Transverse colon (tissue), 4 donors: ENCODE data around the gene RABGEF1.

Source experiments
- CTCF ChIP-seq, 5 experiments: fragments of 200-600 bp in 3 of 5; fragments of 450-650 bp in 2 of 5; sonication (generic) in 3 of 5; IDR thresholded peaks; 1 replicate in 2 of 5; 2 replicates in 3 of 5; pipeline ENCODE4 v1.5.1; 2016 to 2017; ENCODE audit warnings: antibody characterized with exemption in 5 of 5, inconsistent platforms in 3 of 5, mild to moderate bottlenecking in 2 of 5, moderate library complexity in 1 of 5
- EP300 ChIP-seq: sonication (generic); formaldehyde crosslinking; IDR thresholded peaks from one replicate; pipeline ENCODE4 v1.6.1; 2017; ENCODE audit warnings: antibody characterized with exemption, low read depth
- POLR2A ChIP-seq: fragments of 450-650 bp; IDR thresholded peaks from one replicate; pipeline ENCODE4 v1.6.1; 2016; ENCODE audit warnings: antibody characterized with exemption, mild to moderate bottlenecking, moderate library complexity
- POLR2AphosphoS5 ChIP-seq, 3 donors: sonication (generic); formaldehyde crosslinking; IDR thresholded peaks; one replicate each; pipeline ENCODE4 v1.6.1; 2016; ENCODE audit warnings: antibody characterized with exemption in 3 of 3

GRCh38 chr7:66700633-66701131 lies 39.9 kb upstream of the RABGEF1 start:
- TF ChIP-seq POLR2A (no peak), CTCF (IDR thresholded peaks at IDR 0.05) (no peak), POLR2AphosphoS5 (IDR thresholded peaks at IDR 0.05) (no peak), EP300 (no peak)
